ENCODE measurements around the gene USP6NL. TPM values are rescaled to one million over a fixed set of nuclear protein-coding genes. Genes with fewer than 3 reads are reported as not detected.

Gene USP6NL
- total RNA-seq, 1 experiment from 2014 or later: 35.6 TPM

DNA sequence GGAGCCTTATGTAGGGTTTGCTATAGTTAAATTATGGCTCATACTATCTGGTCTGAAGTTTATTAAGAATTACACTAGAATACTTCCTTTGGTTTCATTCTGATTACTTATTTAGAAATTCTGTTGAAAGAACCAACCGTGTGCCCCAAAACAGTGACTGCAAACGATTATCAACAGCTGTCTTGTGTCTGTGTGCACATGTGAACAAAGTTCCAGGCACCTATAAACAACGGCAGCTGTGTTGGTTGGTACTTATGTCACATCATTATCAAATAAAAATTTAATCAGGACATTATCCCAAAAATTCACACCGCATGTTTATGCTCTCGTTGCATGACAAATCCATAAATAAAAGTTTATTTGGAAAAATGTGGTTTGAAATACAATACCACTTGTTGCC lies 80.6 kb downstream of the USP6NL start:
- no peak overlapping the region for H3K27ac Mint-ChIP-seq (ENCODE audit: unreplicated experiment)
- Histone ChIP-seq H3K27me3 (replicated peaks; ENCODE audit: control insufficient read depth, insufficient read depth, low read length) (no peaks in the 10 kb centered on the region), H3K4me3 (ENCODE audit: low read depth, low read length) (no peak overlapping the region), H3K4me1 (no peaks in the 10 kb centered on the region), H3K9me3 (no peaks in the 10 kb centered on the region), H3K36me3 (ENCODE audit: control insufficient read depth, insufficient read depth, low read length) (no peaks in the 10 kb centered on the region)
- H3K36me3 Mint-ChIP-seq (ENCODE audit: insufficient read depth, unreplicated experiment): no peaks in the 10 kb centered on the region
- peaks cover 21% of the 10 kb centered on the region for H3K4me1 Mint-ChIP-seq (ENCODE audit: low read depth, unreplicated experiment)
- ChIA-PET POLR2A (no interaction called here), CTCF (no interaction called here)
- no peaks in the 10 kb centered on the region for H3K9me3 Mint-ChIP-seq (ENCODE audit: unreplicated experiment)
- H3K27me3 Mint-ChIP-seq (ENCODE audit: insufficient read depth, unreplicated experiment): no peaks in the 10 kb centered on the region
- no peak for DNase-seq
- BruUV-seq (replicated peaks): no TSS peak
- TF ChIP-seq, protein P1, sequence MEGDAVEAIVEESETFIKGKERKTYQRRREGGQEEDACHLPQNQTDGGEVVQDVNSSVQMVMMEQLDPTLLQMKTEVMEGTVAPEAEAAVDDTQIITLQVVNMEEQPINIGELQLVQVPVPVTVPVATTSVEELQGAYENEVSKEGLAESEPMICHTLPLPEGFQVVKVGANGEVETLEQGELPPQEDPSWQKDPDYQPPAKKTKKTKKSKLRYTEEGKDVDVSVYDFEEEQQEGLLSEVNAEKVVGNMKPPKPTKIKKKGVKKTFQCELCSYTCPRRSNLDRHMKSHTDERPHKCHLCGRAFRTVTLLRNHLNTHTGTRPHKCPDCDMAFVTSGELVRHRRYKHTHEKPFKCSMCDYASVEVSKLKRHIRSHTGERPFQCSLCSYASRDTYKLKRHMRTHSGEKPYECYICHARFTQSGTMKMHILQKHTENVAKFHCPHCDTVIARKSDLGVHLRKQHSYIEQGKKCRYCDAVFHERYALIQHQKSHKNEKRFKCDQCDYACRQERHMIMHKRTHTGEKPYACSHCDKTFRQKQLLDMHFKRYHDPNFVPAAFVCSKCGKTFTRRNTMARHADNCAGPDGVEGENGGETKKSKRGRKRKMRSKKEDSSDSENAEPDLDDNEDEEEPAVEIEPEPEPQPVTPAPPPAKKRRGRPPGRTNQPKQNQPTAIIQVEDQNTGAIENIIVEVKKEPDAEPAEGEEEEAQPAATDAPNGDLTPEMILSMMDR (IDR thresholded peaks at IDR 0.05; ENCODE audit: insufficient read depth in 1 of 2, low read depth in 1 of 2, low read length in 1 of 2, severe bottlenecking in 1 of 2, unreplicated experiment in 1 of 2): no peak
- intact Hi-C loops (cut with micrococcal nuclease; ENCODE audit: unreplicated experiment): loop anchor here (5.0 kb wide), 1 partner anchor 226 kb away; no protein-coding TSS in a partner anchor
- no peak overlapping the region for H3K4me3 Mint-ChIP-seq (ENCODE audit: unreplicated experiment)

DNA sequence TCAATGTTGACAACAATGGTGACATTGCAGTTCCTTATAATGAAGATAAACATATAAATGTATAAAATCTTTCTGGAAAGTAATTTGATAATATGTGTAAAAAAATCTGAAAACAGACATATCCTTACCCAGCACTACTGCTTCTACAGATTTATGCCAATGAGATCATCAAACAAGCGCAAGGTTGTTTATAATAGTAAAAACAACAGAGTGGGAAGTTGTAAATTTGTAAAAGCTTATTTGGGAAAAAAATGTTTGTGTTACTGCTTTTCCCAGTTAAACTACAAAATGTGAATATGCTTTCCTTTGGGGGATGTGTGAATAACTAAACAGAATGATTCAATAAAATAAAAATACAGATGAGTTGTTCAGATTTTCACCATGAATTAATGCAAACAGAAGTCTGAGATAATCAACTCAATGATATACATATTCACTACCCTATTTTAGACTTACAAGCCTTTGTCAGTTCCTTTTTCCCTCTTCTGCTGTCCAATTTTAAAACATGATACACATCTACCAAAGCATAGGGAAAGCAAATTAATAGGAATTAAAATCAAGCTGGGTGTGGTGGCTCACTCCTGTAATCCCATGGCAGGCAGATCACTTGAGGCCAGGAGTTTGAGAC lies 82.1 kb downstream of the USP6NL start:
- no peaks in the 10 kb centered on the region for H3K36me3 Mint-ChIP-seq (ENCODE audit: insufficient read depth, unreplicated experiment)
- Histone ChIP-seq H3K9me3 (no peaks in the 10 kb centered on the region), H3K27me3 (replicated peaks; ENCODE audit: control insufficient read depth, insufficient read depth, low read length) (no peaks in the 10 kb centered on the region), H3K4me1 (no peaks in the 10 kb centered on the region), H3K4me3 (ENCODE audit: low read depth, low read length) (no peak overlapping the region), H3K36me3 (ENCODE audit: control insufficient read depth, insufficient read depth, low read length) (no peaks in the 10 kb centered on the region)
- POLR2A ChIA-PET: no interaction called here
- intact Hi-C loops (cut with micrococcal nuclease; ENCODE audit: unreplicated experiment): no loop called here
- TF ChIP-seq, protein P1 (IDR thresholded peaks at IDR 0.05; ENCODE audit: insufficient read depth in 1 of 2, low read depth in 1 of 2, low read length in 1 of 2, severe bottlenecking in 1 of 2, unreplicated experiment in 1 of 2): no peak
- H3K9me3 Mint-ChIP-seq (ENCODE audit: unreplicated experiment): no peaks in the 10 kb centered on the region
- DNase-seq: no peak
- H3K4me3 Mint-ChIP-seq (ENCODE audit: unreplicated experiment): no peak overlapping the region
- H3K27me3 Mint-ChIP-seq (ENCODE audit: insufficient read depth, unreplicated experiment): no peaks in the 10 kb centered on the region
- H3K27ac Mint-ChIP-seq (ENCODE audit: unreplicated experiment): no peak overlapping the region
- peaks cover 21% of the 10 kb centered on the region for H3K4me1 Mint-ChIP-seq (ENCODE audit: low read depth, unreplicated experiment)
- BruUV-seq (replicated peaks): no TSS peak
- CTCF ChIA-PET: no interaction called here

DNA sequence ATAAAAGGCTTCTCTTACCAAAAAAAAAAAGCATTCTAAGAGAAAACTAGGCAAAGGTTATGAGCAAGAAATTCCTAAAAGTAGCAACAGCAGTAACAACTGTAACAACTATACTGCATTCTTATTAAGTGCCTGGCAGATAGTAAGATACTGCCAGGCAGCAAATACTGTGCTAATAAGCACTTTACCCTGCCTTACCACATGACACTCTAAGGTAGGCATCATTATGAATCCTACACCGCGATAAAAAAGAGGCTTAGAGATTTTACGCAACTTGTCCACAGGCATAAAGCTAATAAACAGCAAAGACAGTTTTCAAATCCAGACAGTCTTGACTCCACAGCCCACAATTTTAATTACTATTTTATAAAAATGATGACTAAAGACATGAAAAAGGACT lies 83.2 kb downstream of the USP6NL start:
- no peaks in the 10 kb centered on the region for H3K27me3 Mint-ChIP-seq (ENCODE audit: insufficient read depth, unreplicated experiment)

More for the DNA sequence above, 83.2 kb downstream of the USP6NL start:
- DNase-seq: no peak
- CTCF ChIA-PET: no interaction called here
- no peaks in the 10 kb centered on the region for H3K9me3 Mint-ChIP-seq (ENCODE audit: unreplicated experiment)
- BruUV-seq (replicated peaks): no TSS peak
- H3K4me1 Mint-ChIP-seq (ENCODE audit: low read depth, unreplicated experiment): peaks cover 12% of the 10 kb centered on the region
- POLR2A ChIA-PET: no interaction called here
- no peak overlapping the region for H3K4me3 ChIP-seq (ENCODE audit: low read depth, low read length)
- H3K27me3 ChIP-seq (replicated peaks; ENCODE audit: control insufficient read depth, insufficient read depth, low read length): no peaks in the 10 kb centered on the region
- no peak overlapping the region for H3K4me3 Mint-ChIP-seq (ENCODE audit: unreplicated experiment)
- TF ChIP-seq, protein P1 (IDR thresholded peaks at IDR 0.05; ENCODE audit: insufficient read depth in 1 of 2, low read depth in 1 of 2, low read length in 1 of 2, severe bottlenecking in 1 of 2, unreplicated experiment in 1 of 2): no peak
- no peaks in the 10 kb centered on the region for H3K36me3 Mint-ChIP-seq (ENCODE audit: insufficient read depth, unreplicated experiment)
- intact Hi-C loops (cut with micrococcal nuclease; ENCODE audit: unreplicated experiment): no loop called here
- no peaks in the 10 kb centered on the region for H3K36me3 ChIP-seq (ENCODE audit: control insufficient read depth, insufficient read depth, low read length)
- no peaks in the 10 kb centered on the region for H3K9me3 ChIP-seq
- no peak overlapping the region for H3K27ac Mint-ChIP-seq (ENCODE audit: unreplicated experiment)
- H3K4me1 ChIP-seq: no peaks in the 10 kb centered on the region

Measured in Caco-2 (cell line).